Psoas muscle (tissue), 8 donors: ENCODE measurements around the gene SYNDIG1. TPM values are rescaled to one million over a fixed set of nuclear protein-coding genes. Genes with fewer than 3 reads are reported as not detected.

Source experiments
- ATAC-seq, 4 donors: fragments of 200-7000 bp; cut with Tn5 transposase; one replicate each; pipeline ENCODE4 v1.9.1; 2020; ENCODE audit warnings: moderate library complexity in 3 of 4, mild to moderate bottlenecking in 2 of 4
- DNase-seq, 2 donors: peaks; one replicate each; pipeline ENCODE4 v3.0.0-alpha.2; 2020
- H3K27ac ChIP-seq: fragments of 200-600 bp; one replicate; pipeline ENCODE4 v1.8.0; 2022
- H3K27me3 ChIP-seq, 3 donors: fragments of 200-600 bp in 1 of 3; one replicate each; pipeline versions ENCODE4 v1.6.1 to v1.8.0; 2013 to 2022; ENCODE audit warnings: low read length in 2 of 3, mild to moderate bottlenecking in 2 of 3, moderate library complexity in 1 of 3; ENCODE audit not compliant: insufficient read depth in 3 of 3
- H3K36me3 ChIP-seq, 2 donors: fragments of 200-600 bp in 1 of 2; one replicate each; pipeline versions ENCODE4 v1.6.1 to v1.8.0; 2013 to 2022; ENCODE audit warnings: low read depth in 1 of 2, mild to moderate bottlenecking in 1 of 2, moderate library complexity in 1 of 2; ENCODE audit not compliant: insufficient read depth in 1 of 2
- H3K4me1 ChIP-seq: fragments of 200-600 bp; one replicate; pipeline ENCODE4 v1.8.0; 2022
- H3K4me3 ChIP-seq: fragments of 200-600 bp; one replicate; pipeline ENCODE4 v1.8.0; 2022; ENCODE audit warnings: mild to moderate bottlenecking
- H3K9me3 ChIP-seq: fragments of 200-600 bp; one replicate; pipeline ENCODE4 v1.8.0; 2022
- WGBS, 3 donors: extraction: QIAGEN DNeasy Blood & Tissue Kit; methylation state at CpG; one replicate each; pipeline versions ENCODE4 v1.1.6 to v1.1.7; 2013; 5-methylcytosine and 5-hydroxymethylcytosine counted together
- intact Hi-C, 2 donors: fragments of 100-400 bp; cut with DNase I; formaldehyde crosslinking; loops; one replicate each; pipeline versions ENCODE4 v1.11.0 to v1.14.2; 2022
- polyA plus RNA-seq, 3 donors: library from polyadenylated mRNA; stranded (reverse); fragments of 200-250 nt; gene quantifications; one replicate each; pipeline ENCODE4 v1.2.3, GENCODE V29; 2013
- total RNA-seq, 4 donors: library from RNA; stranded (reverse); fragmentation: NEBNext Ultra II Directional in 2 of 4; extraction: Animal tissue kit (Norgen Biotek cat#: 25700) in 2 of 4; gene quantifications; one replicate each; pipeline versions ENCODE4 v1.2.1 to v1.2.4, GENCODE V29; 2021 to 2023
- TF ChIP-seq, protein P1 (sequence below): fragments of 200-600 bp; IDR thresholded peaks from one replicate; pipeline ENCODE4 v1.8.0; 2022; ENCODE audit warnings: antibody characterized with exemption
- donor health status: healthy with polysubstance abuse.
- donor health status: DM: no; HTN: no; CAD: no; lungs with moderate emphysema.
- donor health status: Bipolar disorder and iron deficiency.
- donor health status: healthy.
- donor health status: DM: yes; HTN: yes; CAD: no.
- donor health status: DM: no; HTN: no; CAD: no.
- donor health status: DM: no; HTN: no; CAD: no.
- donor health status: DM: yes; HTN: yes; CAD: no.

The SYNDIG1 gene
- total and polyA plus RNA-seq, 7 donors, result 0.03 to 0.10 TPM; not detected in 5

DNA sequence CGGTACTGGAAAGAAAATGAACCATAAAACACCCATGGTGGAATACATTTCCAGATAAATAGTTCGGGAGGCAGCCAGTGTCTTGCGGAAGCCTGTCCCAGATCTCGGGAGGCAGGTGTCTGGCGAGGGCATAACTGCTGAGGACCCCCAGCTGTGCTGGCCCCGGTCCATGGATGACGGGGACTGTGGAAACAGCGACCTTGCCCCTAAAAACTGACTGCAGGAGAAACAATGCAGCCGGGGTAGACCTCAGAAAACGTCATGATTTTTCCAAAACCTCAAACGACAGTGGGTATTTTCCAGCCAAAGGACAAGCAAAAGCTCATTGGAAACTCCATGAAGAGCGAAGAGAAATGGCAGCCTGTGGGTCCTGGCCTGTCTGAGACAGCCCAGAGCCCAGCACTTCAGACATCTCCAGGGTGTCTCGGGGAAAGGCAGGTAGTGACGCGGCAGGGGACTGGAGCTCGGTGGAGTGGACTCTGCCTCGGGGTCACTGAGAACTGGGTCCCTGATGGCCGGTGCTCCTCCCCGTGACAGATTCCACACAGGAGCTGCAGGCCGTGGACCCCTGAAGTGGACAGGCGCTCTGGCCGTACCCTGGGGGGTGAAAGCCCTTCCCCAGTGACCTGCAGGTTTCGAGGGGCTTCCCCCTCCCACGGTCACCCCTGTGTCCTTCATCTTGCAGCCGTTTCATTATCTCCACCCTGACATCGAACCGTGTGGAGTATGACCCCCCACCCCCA lies 188.6 kb downstream of the SYNDIG1 start:
- ATAC-seq (no peak), DNase-seq (no peak)
- Histone ChIP-seq H3K27me3 (peaks cover 0 to 7% (median 4%) of the 10 kb centered on the region in 3 donors), H3K4me3 (no peak overlapping the region), H3K27ac (no peak overlapping the region), H3K4me1 (no peaks in the 10 kb centered on the region), H3K36me3 (no peaks in the 10 kb centered on the region), H3K9me3 (no peaks in the 10 kb centered on the region)
- intact Hi-C loops, result loop anchor here (10.0 kb wide), 2 partner anchors 63 to 1713 kb away; no protein-coding TSS in a partner anchor
- TF ChIP-seq, protein P1, sequence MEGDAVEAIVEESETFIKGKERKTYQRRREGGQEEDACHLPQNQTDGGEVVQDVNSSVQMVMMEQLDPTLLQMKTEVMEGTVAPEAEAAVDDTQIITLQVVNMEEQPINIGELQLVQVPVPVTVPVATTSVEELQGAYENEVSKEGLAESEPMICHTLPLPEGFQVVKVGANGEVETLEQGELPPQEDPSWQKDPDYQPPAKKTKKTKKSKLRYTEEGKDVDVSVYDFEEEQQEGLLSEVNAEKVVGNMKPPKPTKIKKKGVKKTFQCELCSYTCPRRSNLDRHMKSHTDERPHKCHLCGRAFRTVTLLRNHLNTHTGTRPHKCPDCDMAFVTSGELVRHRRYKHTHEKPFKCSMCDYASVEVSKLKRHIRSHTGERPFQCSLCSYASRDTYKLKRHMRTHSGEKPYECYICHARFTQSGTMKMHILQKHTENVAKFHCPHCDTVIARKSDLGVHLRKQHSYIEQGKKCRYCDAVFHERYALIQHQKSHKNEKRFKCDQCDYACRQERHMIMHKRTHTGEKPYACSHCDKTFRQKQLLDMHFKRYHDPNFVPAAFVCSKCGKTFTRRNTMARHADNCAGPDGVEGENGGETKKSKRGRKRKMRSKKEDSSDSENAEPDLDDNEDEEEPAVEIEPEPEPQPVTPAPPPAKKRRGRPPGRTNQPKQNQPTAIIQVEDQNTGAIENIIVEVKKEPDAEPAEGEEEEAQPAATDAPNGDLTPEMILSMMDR, result no peak
- 57 to 62% (median 62%) methylated on average over 27 of the region's 27 CpGs for WGBS, 3 donors

DNA sequence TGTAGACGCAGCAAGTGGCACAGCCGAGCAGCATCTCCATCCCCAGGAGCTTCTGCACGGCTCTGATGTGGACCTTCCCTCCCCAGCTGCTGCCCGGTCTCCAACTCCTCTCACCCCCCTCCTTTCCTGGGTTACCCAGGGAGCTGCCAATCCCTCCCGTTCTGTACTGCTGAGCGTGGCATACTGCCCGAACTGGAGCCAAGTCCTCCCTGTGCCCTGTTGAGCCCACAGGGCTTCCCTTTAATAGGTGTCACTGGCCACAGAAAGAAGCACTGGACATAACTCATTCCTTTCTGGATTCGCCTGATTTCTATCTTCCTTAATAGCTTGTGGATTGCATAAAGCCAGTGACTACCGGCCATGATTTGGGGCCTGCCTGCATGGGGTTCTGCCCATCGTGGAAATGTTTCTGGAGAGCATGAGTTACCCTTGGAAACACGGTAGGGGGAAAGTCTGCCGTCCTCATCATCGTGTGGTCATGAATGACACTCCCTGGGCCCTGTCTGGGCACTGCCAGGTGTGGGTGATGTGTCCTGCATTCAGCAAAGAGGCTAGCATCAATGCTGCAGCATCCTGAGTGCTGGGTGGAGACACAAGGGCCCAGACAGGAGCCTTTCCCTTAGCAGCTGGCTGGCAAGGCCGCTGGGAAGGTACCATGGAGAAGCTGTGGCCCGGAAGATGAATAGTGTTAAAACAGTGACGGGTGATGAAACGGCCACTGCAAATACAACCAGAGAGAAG lies 189.7 kb downstream of the SYNDIG1 start:
- DNase-seq (no peak), ATAC-seq (no peak)
- H3K4me1 ChIP-seq, result no peaks in the 10 kb centered on the region
- TF ChIP-seq, protein P1, result no peak
- no peaks in the 10 kb centered on the region for H3K36me3 ChIP-seq
- 49 to 58% (median 53%) methylated on average over 17 of the region's 17 CpGs for WGBS, 3 donors
- intact Hi-C loops, result loop anchor here (10.0 kb wide), 2 partner anchors 64 to 1714 kb away; no protein-coding TSS in a partner anchor
- no peaks in the 10 kb centered on the region for H3K9me3 ChIP-seq
- peaks cover 0 to 10% (median 4%) of the 10 kb centered on the region in 3 donors for H3K27me3 ChIP-seq
- H3K27ac ChIP-seq, result no peak overlapping the region
- H3K4me3 ChIP-seq, result no peak overlapping the region

DNA sequence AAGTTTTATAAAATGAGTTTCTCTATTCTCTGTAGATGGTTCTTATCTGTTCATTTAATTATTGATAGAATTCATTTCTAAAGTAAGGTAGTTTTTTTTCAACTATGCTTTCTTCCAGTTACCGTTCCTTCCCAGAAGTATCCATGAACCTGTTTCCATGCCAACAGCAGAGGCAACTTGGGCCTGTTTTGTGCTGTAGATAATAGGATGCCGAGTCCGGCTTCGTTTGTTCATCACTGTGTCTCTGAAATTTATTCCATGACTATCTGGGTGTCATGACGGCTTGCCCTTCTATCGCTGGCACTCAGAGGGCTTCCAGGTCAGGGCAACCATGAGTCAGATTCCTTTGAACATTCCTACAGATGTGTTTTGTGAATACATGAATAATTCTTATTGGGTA lies 190.4 kb downstream of the SYNDIG1 start:
- intact Hi-C loops, result loop anchor here (10.0 kb wide), 2 partner anchors 65 to 1715 kb away; no protein-coding TSS in a partner anchor

GRCh38 chr20:24660651-24661050 lies 191.2 kb downstream of the SYNDIG1 start:
- H3K27ac ChIP-seq, result no peak overlapping the region
- no peaks in the 10 kb centered on the region for H3K36me3 ChIP-seq
- H3K9me3 ChIP-seq, result no peaks in the 10 kb centered on the region
- no peaks in the 10 kb centered on the region for H3K4me1 ChIP-seq
- intact Hi-C loops, result no loop called here
- H3K27me3 ChIP-seq, result peaks cover 0 to 10% (median 4%) of the 10 kb centered on the region in 3 donors
- no peak for ATAC-seq
- WGBS, 3 donors, result 87 to 96% (median 87%) methylated on average over 5 to 8 of the region's 8 CpGs
- TF ChIP-seq, protein P1, result no peak
- H3K4me3 ChIP-seq, result no peak overlapping the region
- DNase-seq, result no peak

More for the DNA sequence above, 190.4 kb downstream of the SYNDIG1 start:
- DNase-seq (no peak), ATAC-seq (no peak)
- Histone ChIP-seq H3K36me3 (no peaks in the 10 kb centered on the region), H3K4me3 (no peak overlapping the region), H3K9me3 (no peaks in the 10 kb centered on the region), H3K27me3 (peaks cover 0 to 10% (median 4%) of the 10 kb centered on the region in 3 donors), H3K4me1 (no peaks in the 10 kb centered on the region), H3K27ac (no peak overlapping the region)
- WGBS, 3 donors, result 93 to 96% (median 94%) methylated on average over 6 of the region's 6 CpGs
- TF ChIP-seq, protein P1, result no peak
